Activated CD8-positive, alpha-beta memory T cell treated with anti-CD3 and anti-CD28 coated beads for 1 hour (primary cell): ENCODE results near the gene ZKSCAN7.
A peak's percentile ranks its signal among the peaks of the same experiment; 100 is the strongest.
"Not testable (repeated sequence)": the region's sequence is repeated elsewhere in the genome, so short reads cannot be mapped to it uniquely, and the experiment has no call there.

Experiments used
- DNase-seq, 2 donors: peaks; one replicate each; pipeline ENCODE4 v3.0.0-alpha.2; 2020; ENCODE audit warnings: low read depth in 1 of 2; ENCODE audit errors: extremely low read depth in 1 of 2

The ZKSCAN7 gene

DNA sequence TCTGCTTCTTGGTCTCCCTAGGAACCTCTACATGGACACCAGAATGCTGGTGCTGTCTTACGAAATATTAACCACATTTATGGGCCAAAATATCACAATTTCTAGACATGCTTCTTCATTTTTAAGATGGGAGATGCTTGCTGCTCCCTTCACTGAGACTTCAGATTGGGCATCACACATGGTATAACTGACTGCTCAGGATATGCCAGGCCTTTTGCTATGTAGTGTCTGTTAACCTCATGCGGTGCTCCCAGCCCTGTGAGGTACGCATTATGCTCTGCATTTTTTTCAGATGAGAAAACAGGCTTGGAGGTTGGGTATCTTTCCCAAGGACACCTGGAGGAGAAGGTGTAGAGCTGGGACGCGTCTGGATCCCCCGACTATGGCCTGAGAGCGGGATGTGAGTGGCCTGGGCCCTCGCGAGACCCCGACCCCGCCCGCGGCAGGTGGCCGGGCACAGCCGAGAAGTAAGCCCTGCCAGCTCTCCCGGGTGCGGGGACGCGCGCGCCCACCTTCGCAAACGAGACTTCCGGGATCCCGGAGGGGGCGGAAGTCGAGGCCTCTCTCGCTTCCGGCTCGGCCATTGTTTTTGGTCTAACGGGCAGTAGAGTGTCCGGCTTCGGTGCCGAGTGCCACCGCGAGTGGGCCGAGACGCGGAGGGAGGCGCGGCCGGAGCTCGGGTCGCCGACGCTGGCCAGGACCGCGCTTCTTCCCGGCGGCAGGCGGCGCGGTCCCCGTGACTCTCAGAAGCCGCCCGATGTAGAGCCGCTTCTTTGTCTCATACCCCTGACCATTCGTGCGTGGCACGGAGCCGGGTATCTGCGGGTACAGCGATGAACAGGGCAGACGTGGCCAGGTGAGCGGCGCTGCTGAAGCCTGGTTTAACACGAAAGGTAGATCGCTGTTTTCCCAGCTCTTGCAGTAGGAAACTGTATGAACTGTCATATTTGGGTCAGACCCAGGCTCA lies at the start of gene ZKSCAN7:
TSS of gene ZKSCAN7 (plus strand) at position 568 of the 967 bp plus-strand sequence. CDS start 1,855 bp downstream, outside the sequence.
- DNase-seq, result peak in 1 of 2 donors; percentile 42

DNA sequence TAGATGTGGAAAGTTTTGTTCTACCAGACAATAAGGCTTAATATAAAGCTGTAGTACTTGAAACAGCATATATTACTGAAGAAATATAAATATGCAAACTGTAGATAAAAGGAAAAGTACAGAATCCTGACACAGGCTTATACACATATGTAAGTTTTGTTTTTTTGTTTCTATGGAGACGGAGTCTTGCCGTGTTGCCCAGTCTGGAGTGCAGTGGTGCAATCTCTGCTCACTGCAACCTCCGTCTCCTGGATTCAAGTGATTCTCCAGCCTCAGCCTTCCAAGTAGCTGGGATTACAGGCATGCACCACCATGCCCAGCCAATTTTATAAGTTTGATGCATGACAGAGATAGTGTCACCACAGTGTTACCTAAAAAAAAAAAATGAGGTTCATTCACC lies 48.4 kb upstream of the ZKSCAN7 start:
- no peak for DNase-seq

DNA sequence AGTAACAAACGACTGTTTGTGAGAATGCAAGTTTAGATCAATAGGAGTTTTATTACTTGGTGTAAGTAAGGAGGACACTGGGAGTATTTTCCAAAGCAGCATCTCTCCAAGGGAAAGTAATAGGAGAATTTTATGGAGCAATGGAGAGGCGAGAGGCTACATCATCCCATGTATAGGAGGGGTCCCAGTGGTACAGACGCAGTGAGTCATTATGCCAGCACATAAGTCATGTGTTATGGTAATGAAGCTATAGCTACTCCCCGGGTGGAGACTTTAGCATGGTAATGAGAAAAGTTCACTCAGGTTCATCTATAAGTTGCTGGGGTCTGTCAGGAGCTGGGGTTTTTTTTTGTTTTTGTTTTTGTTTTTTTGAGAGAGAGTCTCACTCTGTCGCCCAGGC lies 48.0 kb upstream of the ZKSCAN7 start:
- DNase-seq, result no peak

DNA sequence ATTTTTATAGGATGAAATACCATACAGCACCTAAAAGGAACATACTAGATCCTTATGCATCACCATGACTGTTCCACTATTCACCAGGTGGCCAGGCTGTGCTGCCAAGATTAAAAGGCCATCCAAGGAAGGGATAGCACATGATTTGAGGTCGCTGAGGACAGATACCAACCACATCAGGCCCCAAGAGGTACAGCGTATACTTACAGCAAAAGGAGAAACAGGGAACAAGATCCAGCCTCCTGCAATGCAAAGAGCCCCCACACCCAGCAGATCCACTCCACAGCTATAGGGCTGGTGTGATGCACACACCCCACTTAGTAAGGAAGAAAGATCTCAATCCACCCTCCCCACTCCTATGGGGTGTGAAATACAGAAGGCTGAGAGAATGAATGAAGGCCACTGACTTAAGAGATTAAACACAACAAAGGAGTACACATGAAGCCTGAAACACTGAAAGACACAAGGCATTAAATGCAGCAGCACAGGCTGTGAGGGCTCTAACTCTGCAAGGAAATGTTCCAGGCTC lies 45.5 kb upstream of the ZKSCAN7 start:
- DNase-seq, result no peak

DNA sequence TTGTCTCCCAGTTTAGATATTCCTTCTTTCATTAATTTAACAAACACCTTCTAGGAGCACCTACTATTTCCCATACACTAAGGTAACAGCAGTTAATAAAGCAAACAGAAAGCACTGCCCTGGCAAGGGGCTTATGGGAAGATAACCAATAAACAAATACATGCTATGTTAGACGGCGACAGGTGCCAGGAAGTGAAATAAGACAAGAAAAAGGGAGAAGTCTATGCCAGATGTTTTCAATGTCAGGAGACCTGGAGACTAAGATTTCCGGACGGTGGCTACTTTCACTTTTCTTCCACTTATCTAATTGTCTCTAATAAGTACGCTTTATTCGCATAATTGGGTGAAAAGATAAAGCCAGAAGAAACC lies 45.0 kb upstream of the ZKSCAN7 start:
- no peak for DNase-seq

DNA sequence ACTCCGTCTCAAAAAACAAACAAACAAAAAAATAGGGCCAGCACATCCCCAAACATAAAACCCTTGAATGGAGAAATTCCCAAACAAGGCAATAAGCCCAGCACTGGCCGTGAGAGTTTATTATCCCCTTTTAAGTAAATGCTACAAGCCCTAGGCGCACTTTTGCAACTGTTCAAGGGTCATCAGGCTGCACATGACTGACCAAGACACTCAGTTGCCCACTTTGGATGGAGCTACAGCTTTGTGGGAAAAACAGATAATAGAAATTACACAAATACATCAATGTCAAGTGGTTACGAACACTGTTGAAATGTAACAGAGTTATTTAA lies 43.8 kb upstream of the ZKSCAN7 start:
- DNase-seq, result no peak

DNA sequence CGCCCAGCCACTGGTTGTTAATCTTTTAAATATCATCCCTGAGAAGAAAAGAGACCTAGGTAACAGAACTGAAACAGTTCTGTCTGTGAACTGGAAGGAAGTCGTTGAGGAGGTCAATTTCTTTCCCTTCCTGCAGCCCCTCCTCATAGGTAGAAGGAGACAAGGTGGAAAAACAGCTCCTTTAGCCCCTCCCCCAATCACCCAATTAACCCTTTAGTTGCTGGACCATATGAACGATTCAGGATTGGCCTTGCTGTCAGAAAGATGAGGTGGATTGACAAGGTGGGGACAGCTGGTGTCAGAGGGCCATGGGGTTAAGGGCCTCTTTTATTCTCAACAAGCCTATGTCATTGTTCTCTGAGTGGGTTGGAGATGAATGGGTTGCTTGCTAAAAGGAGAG lies 41.5 kb upstream of the ZKSCAN7 start:
- no peak for DNase-seq

DNA sequence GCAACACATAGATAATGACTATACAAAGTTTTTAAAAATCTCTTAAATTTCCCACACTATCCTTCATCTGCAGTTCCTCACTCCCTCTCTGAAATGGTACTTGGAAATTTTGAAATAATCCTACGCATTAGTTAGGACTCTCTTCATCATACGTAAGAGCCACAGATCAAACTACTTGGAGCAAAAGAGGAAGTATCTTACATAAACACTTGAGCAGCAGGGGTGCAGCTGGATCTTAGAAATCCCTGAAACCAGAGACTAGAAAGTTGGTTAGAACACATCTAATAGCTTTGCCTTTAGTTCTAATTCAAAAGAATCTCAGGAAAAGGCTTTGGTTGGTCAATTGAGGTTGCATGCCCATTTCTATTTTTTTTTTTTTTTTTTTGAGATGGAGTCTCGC lies 38.8 kb upstream of the ZKSCAN7 start:
- no peak for DNase-seq

DNA sequence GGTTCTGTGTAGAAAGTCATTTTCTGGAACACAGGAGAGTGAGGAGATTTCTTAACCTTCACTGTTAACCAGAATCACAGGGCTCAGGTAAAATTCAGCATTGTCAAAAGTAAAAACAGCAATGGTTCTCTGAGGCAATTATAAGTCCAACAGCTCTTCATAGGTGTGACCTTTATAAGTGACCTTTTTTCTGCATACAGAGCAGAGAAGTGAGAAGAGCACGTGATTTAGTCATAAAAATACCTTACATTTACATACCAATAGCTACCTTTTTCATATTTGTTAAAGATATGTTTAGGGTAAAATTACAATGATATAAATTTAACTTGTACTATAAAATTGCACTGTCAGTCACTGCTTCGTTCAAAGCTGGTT lies 36.2 kb upstream of the ZKSCAN7 start:
- no peak for DNase-seq

DNA sequence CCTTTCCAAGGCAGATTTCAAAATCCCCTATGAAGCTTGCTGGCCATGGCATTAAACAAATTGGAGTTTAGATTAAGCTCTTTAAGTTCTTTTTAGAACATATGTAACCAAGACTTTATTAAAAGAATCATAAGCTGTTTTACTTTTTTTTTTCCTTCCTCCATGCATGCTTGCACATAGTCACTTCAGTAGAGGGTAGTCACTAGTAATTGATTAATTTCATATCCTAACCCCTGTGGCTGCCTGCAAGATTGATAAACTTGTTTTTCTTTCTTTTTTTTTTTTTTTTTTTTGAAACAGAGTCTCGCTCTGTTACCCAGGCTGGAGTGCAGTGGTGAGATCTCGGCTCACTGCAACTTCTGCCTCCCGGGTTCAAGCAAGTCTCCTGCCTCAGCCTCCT lies 33.3 kb upstream of the ZKSCAN7 start:
- no peak for DNase-seq

DNA sequence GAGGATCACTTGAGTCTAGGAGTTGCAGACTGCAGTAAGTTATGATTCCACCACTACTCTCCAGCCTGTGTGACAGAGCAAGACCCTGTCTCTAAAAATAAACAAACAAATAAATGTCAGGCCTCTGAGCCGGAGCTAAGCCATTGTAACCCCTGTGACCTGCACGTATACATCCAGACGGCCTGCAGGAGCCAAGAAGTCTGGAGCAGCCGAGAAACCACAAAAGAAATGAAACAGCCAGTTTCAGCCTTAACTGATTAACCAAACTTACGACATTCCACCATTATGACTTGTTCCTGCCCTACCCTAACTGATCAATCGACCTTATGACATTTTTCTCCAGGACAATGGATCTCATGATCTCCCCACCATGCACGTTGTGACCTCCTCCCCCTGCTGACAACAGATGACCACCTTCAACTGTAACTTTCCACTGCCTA lies 32.5 kb upstream of the ZKSCAN7 start:
- no peak for DNase-seq

DNA sequence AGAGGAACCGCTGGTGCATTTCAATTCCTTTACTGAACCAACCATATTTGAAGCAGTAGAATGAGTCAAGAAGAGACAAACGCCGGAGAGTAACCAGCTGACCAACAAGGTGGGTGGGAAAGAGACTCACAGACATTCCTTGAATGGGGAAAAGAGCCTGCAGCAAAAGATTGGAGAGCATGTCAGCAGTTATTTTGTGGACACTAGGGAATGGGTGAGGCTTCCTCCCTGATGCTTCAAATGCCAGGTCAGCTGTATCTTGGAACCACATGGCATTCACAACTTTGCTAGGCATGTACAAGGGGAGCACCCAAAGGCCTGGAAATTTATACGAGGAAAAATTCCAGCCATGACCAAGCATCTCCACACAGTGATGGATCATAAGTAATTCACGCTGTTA lies 29.9 kb upstream of the ZKSCAN7 start:
- DNase-seq, result no peak

DNA sequence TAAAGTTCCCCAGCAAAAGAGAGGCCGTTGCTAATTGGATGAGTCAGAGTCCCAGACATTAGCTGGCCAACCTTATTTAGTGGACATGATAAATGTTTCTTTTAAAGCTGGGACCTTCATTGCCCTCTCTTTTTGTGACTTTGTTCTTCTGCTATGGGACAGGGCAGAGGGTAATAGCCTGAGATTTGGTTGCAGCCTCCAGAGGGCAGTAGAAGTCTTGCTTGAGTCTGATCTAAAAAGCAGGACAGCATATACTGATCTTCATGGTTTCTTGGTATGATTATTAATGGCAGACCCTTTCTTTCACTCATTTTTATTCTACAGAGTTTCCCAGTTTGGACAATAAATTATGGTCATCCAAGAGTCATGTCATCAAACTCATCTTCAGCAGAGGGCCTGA lies 25.1 kb upstream of the ZKSCAN7 start:
- no peak for DNase-seq

DNA sequence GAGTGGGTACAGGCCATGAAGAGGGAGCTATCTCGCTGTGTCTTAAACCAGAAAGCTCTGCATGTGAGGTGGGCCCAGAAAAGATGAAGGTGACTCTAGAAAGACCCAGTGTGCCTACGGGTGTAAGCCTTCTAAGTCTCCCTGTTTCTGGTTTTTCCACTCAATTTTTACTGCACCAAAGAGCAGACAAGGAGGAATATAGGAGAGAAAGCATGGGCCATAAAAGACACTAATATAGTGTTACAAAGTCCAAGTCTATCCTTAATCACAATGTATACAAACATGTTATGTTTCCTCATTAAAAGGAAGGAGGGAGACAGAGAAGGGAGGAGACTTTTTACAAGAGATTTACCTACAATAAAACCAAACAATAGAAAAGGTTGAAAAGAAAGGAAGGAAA lies 24.1 kb upstream of the ZKSCAN7 start:
- no peak for DNase-seq

DNA sequence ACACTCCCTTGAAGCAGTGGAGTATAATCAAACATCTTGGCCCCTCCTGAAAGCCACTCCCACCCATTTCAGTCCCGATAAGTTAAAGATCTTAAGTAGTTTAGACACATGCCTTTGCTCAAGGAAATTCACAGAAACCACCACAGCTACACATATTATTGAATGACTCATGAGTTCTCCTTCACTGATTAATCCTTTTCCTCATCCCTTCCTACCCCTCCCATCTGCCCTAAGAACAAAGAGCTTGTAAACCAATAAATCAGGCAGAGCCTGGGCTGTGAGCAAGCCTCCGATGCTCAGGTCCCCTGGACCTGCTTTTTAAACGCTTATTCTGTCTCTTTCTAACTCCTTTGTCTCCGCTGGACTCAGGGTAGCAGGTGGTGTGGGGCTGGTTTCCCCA lies 20.3 kb upstream of the ZKSCAN7 start:
- not testable (repeated sequence) for DNase-seq

DNA sequence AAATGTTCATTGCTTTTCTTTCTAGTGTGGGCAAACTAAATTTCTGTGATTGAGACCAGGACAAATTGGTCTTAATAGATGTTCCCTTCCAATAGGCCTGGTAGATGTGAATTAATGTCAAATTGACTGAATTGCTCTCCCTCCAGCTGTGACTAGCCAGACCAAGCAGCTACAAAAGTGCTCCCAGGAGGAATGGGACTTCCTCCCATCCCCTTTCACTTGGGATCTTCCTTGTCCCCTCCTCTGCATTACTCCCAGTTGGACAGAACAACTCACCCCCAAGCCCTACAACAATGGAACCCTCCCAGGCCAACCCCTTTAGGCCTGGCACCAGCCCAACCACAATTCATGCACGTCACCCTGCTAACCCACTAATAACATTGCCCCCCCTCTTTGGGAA lies 19.6 kb upstream of the ZKSCAN7 start:
- DNase-seq, result no peak

DNA sequence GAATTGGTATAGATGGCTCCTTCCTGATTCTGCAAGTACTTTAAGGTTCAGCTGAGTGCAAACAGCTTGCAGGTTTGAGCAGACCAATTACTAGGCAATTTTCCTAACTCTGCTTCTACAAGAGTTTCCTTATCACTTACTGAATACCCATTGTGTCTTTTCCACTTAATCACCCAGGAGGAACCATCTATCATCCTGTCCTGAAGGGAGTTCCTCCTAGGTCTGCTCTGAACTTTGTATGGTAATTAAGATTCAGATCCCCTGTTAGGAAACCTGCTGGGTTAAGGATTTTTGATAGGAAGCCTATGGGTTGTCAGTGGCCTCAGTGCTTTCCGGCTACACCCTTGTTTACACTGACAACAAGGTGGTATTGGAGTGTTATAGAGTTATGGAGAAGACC lies 10.2 kb upstream of the ZKSCAN7 start:
- not testable (repeated sequence) for DNase-seq

DNA sequence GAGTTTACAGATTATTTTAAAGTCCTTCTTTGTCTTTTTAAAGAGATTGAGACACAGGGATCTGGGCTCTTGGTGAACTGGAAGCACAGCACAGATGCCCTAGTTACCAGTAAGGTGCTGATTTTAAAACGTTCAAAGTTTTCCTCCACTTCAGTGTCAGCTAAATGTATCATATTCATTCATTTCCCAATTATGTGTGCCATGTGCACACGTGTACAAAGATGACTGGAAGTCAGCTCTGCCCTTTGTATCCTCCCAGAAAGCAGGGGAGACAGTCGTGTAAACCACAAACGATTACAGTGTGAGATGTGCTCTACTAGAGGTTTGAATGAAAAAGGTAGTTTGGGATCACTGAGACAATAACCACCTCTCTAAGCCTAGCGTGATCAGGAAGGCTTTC lies 730 bp downstream of the ZKSCAN7 start:
- no peak for DNase-seq

DNA sequence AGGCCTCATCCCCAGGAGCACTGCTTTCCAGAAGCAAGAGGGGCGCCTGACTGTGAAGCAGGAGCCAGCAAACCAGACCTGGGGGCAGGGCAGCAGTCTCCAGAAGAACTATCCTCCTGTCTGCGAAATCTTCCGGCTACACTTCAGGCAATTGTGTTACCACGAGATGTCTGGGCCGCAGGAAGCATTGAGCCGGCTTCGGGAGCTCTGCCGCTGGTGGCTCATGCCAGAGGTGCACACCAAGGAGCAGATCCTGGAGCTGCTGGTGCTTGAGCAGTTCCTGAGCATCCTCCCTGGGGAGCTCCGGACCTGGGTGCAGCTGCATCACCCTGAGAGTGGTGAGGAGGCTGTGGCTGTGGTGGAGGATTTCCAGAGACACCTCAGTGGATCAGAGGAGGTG lies 2.1 kb downstream of the ZKSCAN7 start:
- DNase-seq, result no peak

DNA sequence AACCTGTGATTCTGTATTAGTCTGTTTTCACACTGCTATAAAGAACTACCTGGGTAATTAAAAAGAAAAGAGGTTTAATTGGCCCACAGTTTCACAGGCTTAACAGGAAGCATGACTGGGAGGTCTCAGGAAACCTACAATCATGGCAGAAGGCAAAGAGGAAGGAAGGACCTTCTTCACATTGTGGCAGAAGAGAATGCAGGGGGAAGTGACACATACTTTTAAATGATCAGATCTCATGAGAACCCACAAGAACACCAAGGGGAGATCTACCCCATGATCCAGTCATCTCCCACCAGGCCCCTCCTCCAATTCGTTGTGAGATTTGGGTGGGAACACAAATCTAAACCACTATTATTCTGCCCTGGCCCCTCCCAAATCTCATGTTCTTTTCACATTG lies 6.1 kb downstream of the ZKSCAN7 start:
- no peak for DNase-seq

DNA sequence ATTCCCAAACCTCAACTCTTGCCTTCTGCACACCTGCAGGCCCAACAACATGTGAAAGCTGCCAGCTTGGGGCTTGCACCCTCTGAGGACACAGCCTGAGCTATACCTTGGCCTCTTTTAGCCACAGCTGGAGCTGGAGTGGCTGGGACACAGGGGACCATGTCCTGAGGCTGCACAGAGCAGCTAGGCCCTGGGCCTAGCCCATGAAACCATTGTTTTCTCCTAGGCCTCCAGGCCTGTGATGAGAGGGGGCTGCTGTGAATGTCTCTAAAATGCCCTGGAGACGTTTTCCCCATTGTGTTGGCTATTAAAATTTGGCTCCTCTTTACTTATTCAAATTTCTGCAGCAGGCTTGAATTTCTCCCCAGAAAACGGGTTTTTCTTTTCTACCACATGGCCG lies 7.2 kb downstream of the ZKSCAN7 start:
- DNase-seq, result no peak

DNA sequence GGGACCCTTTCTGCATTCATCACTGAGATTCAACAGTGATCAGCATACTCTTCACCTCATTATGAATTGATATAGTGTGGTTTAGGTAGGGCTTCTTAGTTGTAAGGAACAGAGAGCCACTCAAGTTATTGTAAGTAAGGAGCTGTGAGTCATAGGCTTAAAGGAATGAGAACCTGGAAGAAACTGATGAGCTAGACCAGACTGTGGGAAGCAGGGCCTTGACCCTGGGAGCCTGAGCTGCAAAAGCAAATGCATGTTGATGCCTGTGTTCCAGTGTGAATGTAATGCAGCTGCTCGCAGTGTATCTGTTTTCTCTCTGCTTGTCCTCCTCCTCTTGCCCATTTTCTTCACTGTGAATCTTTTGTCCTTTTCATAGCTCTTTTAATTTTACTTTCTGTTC lies 13.6 kb downstream of the ZKSCAN7 start:
- DNase-seq, result no peak

DNA sequence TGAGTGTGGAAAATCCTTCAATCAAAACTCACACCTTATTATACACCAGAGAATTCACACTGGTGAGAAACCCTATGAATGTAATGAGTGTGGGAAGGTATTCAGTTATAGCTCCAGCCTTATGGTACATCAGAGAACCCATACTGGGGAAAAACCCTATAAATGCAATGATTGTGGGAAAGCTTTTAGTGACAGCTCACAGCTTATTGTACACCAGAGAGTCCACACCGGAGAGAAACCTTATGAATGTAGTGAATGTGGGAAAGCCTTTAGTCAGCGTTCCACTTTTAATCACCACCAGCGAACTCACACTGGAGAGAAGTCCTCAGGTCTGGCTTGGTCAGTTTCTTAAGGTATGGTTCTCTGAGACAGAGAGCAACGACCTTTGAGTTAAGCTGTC lies 16.0 kb downstream of the ZKSCAN7 start:
- DNase-seq, result no peak
